HG02588 (cell line): Measurements from ENCODE around the gene RBPMS2.

Source experiments
- ATAC-seq: cut with Tn5 transposase; IDR thresholded peaks from one replicate; pipeline ENCODE4 v1.9.1; 2021; ENCODE audit warnings: mild to moderate bottlenecking, moderate library complexity; ENCODE audit not compliant: unreplicated experiment

Gene RBPMS2

GRCh38 chr15:64731805-64732151, 43.6 kb downstream of the RBPMS2 start:
- no peak for ATAC-seq

DNA sequence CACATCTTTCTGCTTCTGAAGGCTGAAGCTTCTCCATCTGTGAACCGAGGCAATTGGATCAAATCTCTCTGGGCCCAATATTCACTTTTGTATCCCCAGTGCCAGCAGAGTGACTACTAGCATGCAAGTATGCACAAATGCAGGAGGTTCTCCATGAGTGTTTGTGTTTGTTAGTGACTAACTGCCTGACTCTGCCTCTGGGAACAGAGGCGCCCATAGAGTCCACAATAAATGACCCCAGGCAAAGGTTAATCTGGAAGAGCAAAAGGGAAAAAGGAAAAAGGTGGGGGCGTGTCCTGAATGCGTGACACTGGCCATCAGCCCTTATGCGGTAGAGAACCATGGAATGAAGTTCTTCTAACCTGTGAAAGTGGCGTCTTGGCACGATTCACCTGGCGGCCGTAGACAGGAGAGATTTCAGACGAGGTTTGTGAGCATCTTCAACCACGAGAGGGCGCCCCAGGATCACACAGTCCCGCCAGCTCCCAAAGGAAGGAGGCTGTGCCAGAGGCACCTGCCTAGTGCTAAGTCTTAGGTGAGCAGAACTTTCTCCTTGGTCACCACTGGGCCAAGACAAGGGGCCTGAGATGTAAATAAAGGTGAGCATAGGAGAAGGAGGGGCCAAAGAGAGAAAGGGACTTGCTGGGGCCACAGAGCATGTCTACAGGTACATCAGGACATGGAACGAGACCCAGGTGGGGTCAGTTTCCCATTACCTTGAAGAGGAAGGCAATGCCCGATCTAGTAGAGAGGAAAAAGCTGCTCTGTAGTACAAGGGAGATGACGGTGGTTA, 44.2 kb downstream of the RBPMS2 start:
- no peak for ATAC-seq

- ATAC-seq, result no peak
These were observed 45.2 kb downstream of the RBPMS2 start for GRCh38 chr15:64730151-64730550.

GRCh38 chr15:64720188-64720587, 55.2 kb downstream of the RBPMS2 start:
- ATAC-seq, result no peak

- ATAC-seq, result no peak
These were observed 57.5 kb downstream of the RBPMS2 start for GRCh38 chr15:64717735-64718495.

GRCh38 chr15:64717130-64717529, 58.3 kb downstream of the RBPMS2 start:
- no peak for ATAC-seq

GRCh38 chr15:64716452-64716851, 58.9 kb downstream of the RBPMS2 start:
- ATAC-seq, result no peak

GRCh38 chr15:64713592-64713991, 61.8 kb downstream of the RBPMS2 start:
- no peak for ATAC-seq

GRCh38 chr15:64712353-64712752, 63.0 kb downstream of the RBPMS2 start:
- ATAC-seq, result no peak

DNA sequence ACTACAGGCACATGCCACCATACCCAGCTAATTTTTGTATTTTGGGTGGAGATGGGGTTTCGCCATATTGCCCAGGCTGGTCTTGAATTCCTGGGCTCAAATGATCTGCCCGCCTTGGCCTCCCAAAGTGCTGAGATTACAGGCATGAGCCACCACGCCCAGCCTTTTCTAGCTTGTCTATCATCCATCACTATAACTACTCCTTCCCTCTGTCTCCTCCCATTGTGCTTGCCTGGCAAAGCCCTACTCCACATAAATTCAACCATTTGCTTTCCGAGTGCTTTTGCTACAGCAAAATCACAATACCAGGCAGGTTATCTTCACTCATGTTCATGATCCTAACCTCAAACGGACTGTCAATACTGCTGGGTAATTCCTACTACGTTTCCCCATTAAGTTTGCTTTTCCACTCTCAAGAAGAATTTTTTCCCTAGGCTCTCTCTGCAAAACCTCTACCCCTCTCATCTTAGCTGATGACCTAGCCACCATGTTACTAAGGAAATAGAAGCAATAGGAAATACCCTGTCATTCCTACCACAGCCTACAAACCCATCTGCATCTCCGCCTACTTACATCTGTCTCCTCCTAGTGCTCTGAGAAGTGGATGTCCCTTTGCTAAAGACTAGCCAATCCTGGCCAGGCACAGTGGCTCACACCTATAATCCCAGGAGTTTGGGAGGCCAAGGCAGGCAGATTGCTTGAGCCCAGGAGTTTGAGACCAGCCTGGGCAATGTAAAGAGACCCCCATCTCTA, 64.5 kb downstream of the RBPMS2 start:
- ATAC-seq, result no peak

DNA sequence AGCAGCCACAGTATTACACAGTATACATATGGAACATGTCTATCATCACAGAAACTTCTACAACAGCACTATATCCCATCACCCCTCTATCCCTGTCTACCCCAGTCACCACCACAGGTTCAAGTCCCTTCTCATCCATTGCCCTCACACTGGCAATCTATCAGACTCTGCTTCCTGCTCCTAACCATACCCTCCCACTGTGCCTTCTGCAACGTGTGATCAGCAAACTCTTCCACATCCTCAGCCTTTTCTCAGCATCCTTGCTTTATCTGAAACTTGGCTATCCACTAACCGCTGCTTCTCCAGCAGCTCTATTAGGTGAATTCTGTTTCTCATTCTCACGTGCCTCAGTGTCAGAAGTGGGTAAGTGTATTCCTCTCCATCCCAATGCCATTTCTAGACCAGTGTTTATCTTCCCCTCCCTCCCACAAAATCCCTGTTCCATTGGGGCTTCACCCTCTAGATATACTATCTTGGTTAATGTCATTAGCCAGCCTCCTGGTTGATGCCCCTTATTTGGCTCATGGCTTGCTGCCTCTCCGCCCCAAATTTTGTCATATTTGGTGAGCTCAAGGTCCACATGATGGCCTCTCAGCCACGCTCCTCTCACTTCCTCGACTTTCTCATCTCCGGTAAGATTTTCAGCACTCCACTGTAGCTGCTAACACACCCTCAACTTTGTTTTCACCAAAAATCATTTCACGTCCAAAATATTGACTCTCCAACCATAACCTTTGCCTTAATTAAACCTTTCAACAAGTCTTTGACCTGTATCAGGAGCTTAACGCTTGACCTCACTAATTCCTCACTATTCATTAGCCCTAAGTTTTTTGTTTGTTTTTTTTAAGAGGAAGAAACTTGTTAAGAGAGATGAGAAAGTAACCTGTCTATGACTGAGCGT, 69.1 kb downstream of the RBPMS2 start:
- ATAC-seq, result no peak

DNA sequence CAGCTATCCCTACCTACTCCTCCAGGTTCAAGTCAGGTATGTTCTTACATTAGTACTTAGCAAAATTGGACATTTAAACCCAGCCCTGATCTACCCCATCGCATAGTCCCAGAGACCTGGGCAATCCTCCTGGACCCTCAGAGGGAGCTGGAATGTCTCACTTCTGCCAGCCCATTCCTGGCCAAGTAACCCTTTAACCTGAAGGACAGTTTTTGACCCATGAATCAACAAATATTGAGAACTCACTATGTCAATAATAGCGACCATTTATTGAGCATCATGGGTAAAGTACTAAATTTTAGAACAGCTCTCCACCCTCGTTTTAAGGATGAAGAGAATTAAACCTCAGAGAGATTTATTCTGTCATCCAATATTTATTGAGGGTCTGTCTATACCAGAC, 70.4 kb downstream of the RBPMS2 start:
- ATAC-seq, result no peak

DNA sequence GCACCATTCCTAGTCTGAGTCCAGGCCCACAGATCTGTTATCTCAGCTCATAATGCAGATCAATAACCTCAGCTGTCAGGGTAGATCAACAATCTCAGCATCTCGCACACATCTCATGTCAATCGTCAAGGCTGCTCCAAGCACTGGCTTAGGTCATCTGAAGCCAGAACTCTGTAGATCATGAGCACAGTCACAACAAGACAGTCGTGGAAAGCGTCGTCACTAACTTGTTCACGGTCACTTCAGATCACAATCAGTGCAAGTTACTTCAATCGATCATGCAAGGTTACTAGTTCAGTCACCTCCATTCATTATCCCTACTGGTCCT, 71.8 kb downstream of the RBPMS2 start:
- peak; percentile 14 for ATAC-seq

GRCh38 chr15:64702816-64703631, 72.4 kb downstream of the RBPMS2 start:
- ATAC-seq, result peak; percentile 74

DNA sequence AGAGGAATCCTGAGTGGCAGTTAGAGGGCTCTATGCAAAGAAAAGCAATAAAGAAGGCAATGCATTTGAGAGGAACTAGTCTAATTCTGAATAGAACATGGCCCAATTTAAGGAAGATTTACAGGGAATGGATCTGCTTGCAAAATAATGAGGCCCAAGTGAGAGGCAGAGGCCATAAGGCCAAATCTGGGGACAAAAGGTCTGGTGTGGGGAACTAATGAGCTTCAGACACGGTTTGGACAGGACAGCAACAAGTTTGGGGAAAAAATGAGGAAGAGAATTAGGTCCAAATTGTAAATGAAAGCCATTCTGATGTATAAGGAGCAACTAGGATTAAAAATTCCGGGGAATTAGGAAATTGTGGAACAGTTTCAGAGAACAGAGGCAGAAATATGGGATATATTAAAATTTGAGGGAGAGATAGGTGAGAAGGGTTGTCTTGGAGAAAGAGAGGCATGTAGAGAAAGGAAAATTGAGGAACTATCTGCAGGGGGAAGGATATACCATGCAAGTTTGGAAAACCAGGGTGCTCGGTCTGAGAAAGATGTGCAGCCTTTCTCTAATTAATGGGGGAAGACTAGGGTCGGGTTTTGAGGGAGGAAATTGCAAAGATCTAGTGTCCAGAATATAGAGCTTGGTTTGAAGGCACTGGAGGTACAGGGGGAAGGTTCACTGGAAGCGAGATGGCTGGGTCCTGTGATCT, 73.8 kb downstream of the RBPMS2 start:
- ATAC-seq, result no peak

DNA sequence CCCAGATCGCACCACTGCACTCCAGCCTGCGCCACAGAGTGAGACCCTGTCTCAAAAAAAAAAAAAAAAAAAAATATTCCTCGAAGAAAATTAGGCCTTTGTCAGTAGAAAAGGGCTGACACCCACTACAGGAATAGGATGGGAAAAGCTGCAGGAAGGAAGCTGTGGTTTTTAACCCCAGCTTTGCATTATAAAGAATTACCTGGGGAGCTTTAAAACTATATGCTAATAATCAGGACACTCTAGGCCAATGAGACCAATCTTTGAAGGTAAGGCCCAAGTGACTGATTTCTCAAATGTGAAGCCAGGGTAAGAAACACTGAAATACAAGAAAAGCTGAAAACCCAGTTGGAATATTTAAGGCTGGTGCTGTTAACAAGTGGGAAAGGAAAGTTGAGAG, 74.3 kb downstream of the RBPMS2 start:
- ATAC-seq, result no peak

DNA sequence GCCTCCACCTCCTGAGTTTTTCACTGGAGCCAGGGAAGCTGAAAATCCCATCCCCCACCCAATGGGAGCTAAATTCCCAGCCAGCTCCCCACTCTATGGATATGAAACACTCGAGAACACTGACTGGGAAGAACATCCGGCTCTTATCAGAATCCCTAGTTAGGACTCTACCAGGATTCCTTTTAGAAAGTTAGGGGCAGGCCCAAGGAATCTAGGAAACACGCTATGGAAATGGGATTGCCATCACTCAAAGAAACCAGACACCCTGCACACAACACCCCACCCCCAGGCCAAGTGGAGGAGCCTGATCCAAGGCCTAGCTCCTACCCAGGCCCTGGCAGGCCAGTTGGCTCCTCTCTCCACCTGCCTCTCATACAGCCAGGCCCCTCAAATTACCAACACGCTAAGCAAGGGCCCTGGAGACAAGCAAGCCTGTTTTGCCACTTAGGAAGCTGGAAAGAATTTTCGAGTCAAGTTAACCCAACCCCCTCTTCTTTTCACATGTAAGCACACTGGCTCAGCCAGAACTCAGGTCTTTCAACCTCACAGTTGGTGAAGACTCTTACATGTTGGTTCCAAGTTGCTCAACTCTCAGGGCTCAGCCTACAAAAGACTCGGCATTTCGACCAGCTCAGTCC, 75.5 kb downstream of the RBPMS2 start:
- no peak for ATAC-seq

DNA sequence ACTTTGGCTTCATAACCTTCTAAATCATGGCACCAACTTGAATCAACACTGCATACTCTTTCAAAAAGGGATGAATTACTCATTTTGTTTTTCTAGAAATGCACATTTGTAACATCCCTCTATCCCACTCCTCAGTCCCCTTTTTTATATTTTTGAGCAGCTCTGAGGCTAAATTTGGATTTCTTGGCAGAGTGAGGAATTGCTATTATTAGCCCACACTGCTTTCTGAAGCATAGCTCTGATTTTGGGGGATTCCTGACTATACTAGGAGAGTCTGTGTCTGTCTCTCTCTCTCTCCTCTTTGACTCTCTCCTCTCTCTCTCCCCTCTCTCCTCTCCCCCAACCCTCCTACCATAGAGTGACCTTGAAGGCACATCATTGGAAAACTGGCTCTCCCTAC, 76.6 kb downstream of the RBPMS2 start:
- no peak for ATAC-seq

- ATAC-seq, result no peak
These were observed 77.4 kb downstream of the RBPMS2 start for GRCh38 chr15:64697911-64698369.
